Effector CD4-positive, alpha-beta T cell (primary cell): ENCODE results near the gene ELL.

Experiments
- DNase-seq: peaks from one replicate; pipeline ENCODE4 v3.0.0-alpha.2; 2020

ELL gene

DNA sequence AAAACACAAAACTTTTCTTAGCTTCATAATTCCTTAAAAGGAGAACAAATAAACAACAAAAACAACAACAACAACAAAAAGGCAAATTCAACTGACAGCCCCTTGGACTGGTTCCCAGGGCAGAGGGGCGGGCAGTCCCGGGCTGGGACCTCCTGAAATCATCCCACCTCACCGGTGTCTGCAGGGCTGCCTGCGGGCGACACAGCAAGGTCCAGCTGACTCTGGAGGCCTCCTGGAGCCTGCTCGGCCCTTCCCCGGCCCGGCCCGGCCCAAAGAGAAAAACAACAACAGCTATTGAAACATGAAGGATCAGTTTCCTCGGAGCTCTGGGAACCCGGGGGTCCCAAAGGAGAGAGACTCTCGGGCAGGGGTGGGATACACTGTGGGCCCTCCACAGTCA lies 78.9 kb downstream of the ELL start:
- no peak for DNase-seq

DNA sequence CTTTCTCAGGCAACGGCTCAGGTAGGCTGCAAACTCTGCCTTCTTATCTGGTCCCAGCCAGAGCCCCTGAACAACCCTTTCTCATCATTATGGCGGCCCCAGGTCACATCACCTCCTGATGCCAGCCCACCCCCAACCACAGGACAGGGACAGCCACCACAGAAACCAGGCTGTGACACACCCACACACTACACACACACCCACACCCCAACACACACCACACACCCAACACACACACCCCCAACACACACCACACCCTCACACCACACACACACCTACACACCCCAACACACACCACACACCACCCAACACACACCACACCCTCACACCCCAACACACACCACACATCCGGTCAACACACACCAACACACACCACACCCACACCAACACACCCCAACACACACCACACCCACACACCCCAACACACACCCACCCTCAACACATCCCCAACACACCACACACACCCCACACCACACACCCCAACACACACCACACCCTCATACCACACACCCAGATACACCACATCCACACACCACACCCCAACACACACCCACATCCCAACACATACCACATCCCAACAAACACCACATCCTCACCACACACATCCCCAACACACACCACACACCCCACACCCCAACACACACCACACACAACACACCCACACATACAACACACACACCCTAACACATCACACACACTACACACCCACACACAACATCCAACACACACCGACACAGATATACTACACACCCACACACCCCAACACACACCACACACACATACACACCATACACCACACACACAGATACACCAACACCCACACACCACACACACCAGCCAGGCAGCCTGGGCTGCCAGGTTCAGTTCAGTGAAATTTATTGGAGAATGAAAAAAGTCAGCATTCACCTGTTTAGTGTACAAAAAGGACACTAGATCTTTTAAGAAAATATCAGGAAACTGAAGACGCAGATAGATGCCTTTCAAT lies 79.8 kb downstream of the ELL start:
- no peak for DNase-seq

DNA sequence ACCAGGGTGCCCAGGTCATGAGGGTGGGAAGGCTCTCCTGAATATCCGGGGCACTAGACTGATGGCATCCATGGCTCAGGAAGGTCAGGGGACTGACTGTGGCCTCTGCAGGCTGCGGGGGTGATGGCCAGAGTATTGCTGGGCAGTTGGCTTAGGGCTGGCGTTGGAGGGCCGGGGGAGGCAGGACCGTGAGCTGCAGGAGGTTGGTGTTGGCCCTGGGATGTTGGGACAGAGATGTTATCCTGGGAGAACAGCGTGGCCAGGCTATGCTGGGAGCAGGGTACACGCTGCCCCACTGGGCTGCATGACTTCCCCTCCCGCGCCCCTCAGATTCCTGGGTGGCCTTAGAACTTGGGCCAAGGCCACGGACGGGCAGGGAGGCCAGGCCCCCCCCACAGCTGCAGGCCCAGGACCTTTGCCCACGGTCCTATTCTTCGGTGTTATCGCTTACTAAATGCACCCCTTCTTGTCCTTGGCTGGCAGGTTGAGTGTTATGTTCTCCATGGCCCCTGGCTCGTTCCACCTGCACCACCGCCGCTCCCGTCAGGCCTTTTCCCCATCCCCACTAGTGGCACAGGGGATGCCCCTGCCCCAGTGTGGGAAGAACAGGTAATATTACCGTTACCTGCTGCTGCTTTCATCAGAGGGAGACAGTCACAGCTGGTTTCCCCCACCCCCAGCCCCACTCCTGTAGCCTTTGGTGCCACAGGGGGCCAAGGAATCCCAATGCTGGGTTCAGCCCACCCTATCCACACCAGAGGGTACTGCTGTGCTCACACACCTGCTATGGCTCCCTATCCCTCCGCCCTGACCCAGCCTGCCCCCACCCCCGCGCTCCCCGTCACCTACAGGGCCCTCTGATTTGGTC lies 80.7 kb downstream of the ELL start:
- no peak for DNase-seq

DNA sequence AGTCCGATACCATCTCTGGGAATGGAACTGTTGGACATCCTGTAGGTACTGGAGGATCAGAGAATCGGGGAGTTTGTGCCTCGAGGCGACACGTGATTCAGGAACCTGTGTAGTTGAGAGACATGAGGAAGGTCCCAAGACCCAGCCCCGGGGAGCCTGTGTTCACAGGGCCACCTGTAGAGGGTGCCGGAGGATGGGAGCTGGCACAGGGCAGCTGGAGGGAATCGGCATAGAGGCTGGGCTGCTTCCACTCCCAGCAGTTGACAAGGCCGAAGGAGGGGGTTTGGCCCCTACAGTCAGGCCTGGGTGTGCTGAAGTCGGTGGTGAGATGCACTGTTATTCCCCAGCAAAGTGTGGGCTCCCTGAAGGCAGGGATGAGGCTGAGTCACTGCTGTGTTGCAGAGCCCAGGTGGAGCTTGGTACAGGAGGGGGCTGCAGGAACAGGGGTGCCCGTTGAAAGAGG lies 81.4 kb downstream of the ELL start:
- DNase-seq = no peak

DNA sequence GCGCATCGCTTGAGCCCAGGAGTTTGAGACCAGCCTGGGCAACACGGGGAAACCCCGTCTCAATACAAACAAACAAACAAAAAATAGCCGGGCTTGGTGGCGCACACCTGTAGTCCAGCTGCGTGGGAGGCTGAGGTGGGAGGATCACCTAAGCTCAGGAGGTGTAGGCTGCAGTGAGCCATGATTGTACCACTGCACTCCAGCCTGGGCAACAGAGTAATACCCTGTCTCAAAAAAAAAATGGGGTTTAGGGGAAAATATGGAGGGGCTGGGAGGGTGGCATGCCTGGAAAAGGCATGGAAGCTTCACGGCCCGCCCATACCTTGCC lies 82.0 kb downstream of the ELL start:
- DNase-seq = no peak

DNA sequence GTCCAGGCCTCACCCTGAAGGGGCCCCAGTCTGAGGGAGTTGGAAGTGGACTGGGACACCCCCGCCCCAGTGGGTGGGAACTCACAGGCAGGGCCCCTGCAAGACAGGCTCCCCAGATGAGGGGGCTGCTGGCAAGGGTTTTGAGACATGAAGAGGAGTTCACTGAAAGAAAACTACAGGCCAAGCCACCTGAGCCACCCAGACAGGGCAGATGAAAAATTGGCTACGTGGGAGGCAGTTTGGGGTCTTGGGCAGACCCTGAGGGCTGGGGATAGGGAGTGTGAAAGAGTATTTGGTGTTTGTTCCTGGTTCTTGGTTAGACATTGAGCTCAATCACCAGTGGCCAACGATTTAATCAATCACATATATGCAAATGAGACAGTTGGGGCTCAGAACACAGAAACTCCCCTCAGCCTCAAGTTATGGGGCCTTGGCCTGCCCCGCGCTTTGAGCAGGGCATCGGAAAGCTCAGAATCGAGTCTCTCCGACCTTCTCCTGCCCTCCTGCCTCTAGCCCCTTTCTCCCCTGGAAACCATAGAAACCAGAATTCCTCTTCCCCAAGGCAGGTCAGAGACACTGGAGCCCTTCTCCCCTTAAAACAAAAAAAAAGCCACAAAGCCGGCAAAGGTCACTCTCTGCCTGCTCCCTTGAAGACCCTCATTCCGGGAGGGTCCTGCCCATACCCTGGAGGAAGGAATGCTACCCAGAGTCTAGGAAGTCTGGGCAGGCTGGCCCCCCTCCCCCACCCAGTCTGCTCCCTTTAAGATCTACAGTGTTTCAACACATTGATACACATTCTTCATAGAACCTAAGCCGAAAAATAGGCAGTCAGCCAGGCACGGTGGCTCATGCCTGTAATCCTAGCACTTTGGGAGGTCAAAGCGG lies 82.6 kb downstream of the ELL start:
- no peak for DNase-seq

DNA sequence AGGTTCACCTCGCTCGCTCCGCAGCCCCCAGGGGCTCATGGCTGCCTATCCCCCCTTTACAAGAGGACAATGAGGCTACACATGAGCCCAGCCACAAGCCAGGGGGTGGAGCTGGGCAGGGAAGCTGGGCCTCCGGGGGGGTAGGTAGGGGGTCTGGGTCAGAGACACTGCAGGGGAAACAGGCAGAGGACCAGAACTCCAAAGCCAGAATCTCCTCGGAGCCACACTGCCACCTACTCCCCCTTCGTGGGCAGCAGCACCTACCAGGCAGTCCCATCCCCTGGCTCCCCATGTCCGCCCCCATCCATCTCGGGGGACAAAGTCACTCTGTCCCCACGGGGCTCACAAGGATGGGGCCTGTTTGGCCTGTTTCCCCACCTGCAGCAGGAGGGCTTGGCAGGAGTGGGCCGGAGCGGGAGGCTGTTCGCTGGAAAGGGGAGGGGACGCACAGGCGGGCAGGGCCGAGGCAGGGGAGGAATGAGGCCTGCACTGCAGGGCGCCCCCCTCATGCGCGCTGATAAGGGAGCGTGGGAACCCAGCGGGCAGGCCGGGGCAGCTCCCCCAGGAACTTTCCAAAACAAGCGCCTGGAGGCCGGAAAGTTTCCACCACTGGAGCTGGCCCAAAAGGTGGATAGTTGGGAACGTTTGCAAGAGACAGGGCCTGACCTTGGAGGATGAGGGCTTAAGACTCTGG lies 83.4 kb downstream of the ELL start:
- no peak for DNase-seq

DNA sequence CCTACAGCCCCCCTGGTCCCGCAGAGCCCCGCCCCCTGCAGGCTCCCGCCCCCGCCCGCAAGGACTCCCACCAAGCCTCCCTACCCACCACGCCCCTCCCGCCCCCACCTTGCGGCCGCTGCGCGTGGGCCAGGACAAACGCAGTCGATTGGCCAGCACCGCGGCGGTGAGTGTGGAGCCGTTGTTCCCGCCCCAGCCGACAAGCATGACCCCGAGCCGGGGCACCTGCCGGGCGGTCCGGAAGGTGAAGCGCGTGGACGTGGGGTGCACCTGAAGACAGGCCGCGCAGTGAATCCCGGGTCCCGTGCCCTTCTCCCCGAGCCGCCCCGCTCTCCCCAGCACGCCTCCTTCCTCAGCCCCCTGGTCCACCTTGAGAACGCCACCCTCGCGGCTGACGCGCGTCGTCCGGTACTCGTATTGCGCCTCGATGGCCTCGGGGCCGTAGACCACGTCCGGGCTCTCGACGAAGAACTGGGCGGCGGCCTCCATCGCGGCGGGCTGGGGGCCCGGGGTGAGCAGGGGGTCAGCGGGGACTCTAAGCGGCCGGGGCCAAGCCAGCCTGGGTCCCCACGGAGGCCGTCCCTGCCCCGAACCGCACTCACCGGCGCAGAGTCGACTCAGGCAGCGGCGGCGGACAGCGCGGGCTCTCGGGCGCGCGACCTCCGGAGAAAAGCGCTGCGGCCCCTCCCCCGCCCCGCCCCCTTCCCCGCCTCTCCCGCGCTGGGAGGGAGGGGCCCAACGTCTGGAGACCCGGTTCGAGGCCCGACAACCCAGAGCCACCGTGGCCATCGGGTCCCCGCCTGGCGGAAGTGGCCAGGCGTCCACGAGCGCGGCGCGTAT lies 84.2 kb downstream of the ELL start, which contains the start of gene ISYNA1:
Gene ISYNA1, minus strand, starts transcription at position 643 of the 840 bp plus-strand sequence. Its CDS starts 154 bp downstream, at position 489.
- DNase-seq = peak; percentile 56

DNA sequence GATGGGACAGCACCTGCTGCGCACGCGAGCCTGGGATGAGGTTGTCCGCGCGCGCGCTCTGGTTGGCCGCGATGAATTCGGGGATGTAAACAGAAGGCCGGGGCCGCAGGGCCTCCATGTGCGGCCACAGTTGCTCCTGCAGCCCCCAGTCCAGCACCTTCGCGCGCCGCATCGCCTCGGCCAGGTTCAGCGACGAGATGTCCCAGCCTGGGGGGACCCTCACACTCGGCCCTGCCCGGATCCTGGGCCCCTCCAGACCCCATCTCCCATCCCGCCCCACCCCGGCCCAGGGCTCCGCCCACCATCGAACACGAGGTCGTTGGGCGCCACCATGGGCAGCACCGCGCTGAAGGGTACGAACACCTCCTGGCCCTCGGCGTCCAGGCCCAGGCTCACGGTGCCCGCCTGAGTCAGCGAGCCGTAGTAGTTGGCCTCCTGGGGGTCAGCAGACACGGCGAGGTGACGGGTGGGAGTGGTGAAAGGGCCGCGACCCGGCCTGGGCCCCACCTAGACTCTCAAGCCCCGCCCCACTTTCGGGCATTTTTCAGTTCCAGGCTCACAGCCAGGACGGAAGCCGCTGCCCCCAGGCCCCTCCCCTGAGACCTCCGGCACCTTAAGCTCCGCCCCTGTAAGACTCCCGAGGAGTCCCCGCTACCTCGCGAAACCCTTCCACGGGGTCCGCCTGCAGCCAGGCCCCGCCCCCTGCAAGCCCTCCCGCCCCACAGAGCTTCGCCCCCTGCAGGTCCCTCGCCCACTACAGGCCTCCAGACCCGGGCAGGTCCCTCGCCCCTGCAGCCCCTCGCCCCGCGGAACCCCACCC lies 85.0 kb downstream of the ELL start:
- peak; percentile 68 for DNase-seq

DNA sequence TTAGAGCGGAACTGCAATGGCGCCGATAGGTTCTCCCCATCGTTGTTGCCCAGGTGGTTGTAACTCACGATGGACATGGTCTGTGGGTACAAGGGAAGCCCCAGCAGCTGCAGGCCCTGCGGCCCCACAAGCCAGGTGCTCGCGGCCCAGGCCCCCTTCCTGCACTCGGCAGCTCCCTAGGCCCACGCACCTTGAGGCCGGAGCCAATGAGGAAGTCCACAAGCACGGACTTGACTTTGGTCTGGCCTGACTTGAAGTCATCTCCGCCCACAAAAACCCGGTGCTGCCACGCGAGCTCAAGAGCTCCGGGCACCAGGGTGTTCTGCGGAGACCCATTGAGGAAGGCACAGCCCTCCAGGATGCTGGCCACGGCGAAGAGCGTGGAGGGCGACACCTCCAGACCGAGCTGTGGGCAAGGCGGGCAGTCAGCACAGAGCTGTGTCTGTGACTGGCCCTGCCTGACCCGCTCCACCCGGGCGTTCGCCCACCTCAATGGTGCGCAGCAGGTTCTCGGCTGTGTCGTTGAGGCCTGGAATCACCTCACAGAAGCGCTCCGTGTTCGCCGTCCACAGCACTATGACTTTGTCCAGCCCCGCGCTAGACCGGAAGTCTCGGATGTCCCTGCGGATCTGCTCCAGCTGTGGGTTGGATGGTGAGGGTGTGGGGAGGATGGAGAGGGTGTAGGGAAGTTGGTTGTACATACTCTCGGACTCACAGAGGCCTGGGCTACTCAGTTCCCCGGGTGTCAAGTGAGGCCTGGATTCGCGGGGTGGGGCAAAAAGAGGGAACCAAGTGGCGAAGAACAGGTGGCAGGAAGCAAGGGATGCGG lies 85.8 kb downstream of the ELL start:
- DNase-seq = no peak

DNA sequence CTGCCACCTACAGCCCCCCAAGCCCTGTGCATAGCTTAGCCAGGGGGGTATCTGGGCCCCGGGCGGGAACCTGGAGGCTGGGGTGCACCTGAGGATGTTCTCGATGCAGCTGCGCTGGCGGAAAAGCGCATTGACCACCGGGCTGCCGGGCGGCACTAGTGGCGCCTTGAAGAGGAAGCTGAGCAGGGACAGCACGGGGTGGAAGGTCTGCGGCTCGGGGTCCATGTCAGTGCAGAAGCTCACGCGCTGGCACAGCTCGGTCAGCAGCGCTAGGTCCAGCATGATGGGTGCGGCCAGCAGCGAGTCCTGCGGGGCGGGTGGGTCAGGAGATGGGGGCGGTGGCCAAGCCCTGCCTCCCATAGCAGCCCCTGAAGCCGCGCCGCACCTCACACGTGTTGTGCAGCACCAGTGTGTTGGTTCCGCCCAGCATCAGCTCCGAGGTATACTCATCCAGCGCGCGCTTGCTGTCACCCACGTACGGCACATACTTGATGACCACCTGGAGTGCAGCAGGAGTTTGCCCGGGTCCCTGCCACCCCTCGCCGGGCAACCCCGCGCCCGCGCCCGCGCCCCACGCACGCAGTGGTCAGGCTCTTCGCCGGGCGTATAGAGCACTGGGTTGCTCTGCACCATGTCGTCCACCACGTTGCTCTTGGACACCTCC lies 86.6 kb downstream of the ELL start:
- no peak for DNase-seq

DNA sequence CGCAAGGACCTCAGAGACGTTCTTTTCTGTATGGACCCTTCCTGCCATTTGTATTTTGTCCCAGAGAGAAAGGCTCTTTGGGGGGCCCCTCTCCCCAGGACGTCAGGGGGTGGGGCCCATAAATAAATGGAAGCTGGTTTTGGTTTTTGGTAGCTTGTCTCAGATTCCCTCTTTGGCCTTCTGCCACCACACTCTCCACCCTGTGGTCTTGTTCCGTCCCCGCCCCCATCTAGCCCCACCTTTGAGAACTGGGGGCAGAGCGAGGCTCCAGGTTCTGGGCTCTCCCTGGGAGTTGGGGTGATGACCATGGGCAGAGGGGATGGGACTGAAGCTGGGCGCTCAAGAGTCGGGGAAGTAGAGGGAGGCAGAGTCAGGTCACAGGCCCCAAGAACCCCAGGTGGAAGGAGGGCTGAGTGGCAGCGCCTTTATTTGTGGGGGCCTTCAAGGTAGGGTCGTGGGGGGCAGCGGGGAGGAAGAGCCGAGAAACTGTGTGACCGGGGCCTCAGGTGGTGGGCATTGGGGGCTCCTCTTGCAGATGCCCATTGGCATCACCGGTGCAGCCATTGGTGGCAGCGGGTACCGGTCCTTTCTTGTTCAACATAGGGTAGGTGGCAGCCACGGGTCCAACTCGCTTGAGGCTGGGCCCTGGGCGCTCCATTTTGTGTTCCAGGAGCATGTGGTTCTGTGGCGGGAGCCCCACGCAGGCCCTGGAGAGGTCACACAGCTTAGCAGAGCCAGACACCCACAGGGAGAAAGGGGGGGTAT lies 87.3 kb downstream of the ELL start:
- no peak for DNase-seq

DNA sequence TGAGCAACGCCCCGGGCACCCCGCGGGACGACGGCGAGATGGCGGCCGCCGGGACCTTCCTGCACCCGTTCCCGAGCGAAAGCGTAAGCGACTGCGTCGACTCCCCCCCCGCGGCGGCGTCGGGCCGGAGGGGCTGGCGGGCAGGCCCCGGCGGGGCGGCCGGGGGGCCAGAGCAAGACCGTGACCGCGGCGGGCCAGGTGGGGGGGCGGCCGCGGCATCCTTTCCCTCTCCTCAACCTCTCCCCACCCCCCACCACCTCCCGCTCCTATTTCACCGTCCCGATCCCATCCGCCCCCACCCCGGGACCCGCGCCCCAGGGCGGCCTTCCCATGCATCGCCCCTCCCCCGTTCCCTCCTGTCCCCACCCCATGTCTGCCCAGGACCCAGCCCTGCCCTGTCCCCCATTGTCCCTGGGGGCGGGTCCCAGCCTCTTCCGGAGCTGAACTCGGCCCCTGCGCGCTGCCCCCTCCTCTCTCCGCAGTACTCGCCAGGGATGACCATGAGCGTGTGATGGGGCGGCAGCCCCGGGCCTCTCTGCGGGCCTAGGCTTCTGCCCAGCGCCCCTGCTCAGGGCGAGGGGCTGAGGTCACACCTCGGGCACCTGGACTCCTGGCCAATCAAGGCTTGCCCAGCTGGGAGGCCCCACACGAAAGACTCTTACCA lies 88.0 kb downstream of the ELL start:
- no peak for DNase-seq

DNA sequence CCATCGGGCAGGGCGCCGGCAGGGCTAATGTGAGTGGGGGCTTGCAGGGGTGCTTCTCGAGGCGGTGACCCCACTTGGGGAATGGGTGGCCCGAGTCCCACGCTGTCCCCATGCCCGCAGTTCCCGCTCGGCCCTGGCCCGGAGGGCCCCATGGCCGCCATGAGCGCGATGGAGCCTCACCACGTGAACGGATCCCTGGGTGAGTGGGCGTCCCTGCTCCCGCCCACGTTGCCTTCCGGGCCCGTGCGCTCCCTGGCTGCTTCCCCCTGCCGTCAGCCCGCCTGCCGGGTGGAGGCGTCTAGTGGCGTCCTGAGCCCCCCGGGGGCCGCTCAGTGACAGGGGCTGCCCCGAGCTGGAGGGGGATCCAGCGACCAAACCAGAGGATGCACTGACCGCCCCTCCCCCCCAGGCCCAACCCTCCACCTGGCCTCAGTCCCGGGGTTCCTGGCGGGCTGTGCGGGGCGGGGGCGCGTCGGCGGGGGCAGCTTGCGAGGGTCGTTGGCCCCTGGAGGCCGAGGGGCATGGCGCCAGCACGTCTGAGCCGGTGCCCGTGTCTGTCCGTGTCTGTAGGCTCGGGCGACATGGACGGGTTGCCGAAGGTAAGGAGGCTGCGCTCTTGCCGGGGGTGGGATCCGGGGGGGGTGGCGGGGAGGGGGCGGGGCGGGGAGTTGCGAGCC lies 88.7 kb downstream of the ELL start:
- no peak for DNase-seq

DNA sequence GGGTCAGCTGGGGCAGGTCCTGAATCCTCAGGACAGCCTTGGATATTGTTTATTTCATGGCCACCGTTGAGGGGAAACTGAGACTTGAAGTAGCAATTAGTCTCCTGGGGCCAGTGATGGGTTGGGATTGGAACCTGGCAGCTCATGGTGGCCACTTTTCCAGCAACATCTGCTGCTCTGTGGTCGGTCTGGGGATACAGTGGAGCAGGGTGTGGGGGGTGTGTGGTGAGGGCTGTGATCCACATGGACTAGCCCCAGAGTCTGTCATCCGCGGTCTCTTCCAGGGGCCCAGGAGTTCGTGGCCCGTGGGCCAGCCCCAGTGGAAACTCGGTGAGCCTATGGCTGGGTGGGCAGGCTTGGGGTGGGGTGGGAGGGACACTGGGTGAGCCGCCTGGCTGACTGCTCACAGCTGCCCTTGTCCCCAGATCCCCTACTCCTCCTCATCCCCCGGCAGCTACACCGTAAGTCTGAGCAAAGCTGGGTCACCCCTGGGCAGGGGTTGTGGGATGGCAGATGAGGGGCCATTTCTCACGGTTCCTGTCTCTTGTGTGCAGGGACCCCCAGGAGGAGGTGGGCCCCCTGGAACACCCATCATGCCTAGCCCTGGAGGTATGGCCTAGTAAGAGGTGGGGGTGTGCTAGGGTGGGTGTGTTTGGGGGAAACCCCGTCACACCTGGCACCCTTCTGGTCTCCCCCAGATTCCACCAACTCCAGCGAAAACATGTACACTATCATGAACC lies 89.4 kb downstream of the ELL start:
- no peak for DNase-seq
